Measurements from ENCODE around the gene ATP5F1D.
"Not testable (repeated sequence)": the region's sequence is repeated elsewhere in the genome, so short reads cannot be mapped to it uniquely, and the experiment has no call there.

The ATP5F1D gene

GRCh38 chr19:1241417-1242095, at the start of gene ATP5F1D:
Gene ATP5F1D, plus strand, starts transcription at chr19:1241751. Its CDS starts 100 bp downstream, at chr19:1241851.
- DNase-seq (ENCODE audit: low spot score): peak; percentile 91

DNA sequence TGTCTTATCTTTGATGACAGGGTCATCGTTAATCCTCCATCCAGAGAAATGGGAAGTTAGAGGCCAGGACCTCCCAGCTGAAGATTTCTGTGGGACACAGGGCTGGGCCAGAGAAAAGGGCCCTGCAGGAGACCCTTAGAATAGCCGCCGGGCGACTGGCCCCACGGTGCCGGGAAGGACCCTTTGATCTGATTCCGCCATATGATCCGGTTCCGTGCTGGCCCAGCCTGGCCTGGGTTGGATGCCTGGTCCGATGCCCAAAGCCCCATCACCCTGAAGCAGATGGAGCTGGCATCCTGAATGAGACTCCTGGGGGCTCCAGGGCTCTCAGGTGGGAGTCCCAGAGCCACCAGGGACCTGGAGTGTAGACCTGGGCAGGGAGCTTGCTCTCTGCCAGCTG, 42.0 kb upstream of the ATP5F1D start:
- DNase-seq (ENCODE audit: low spot score): no peak

GRCh38 chr19:1200614-1201013, 40.9 kb upstream of the ATP5F1D start:
- DNase-seq (ENCODE audit: low spot score): not testable (repeated sequence)

- peak; percentile 99 for DNase-seq (ENCODE audit: low spot score)
These were observed 36.1 kb upstream of the ATP5F1D start, which contains the start of gene STK11 for GRCh38 chr19:1205114-1206099. Gene STK11, plus strand, starts transcription at chr19:1205778. Its CDS starts 1,136 bp downstream, at chr19:1206914.

GRCh38 chr19:1206150-1206863, 35.2 kb upstream of the ATP5F1D start:
- DNase-seq (ENCODE audit: low spot score): no peak

DNA sequence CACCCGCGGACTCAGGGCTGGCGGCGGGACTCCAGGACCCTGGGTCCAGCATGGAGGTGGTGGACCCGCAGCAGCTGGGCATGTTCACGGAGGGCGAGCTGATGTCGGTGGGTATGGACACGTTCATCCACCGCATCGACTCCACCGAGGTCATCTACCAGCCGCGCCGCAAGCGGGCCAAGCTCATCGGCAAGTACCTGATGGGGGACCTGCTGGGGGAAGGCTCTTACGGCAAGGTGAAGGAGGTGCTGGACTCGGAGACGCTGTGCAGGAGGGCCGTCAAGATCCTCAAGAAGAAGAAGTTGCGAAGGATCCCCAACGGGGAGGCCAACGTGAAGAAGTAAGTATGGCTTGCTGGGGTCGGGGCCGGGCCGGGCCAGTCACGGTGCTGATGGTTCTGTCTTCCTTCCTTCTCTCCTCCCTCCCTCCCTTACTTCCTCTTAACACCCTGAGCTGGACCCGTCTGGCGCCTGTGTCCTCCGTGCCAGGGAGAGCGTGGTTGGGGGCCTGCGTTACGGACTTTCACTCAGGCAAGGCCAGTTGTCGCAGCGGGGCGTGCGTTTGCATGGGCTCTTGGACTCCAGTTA, 34.6 kb upstream of the ATP5F1D start:
- peak; percentile 26 for DNase-seq (ENCODE audit: low spot score)

DNA sequence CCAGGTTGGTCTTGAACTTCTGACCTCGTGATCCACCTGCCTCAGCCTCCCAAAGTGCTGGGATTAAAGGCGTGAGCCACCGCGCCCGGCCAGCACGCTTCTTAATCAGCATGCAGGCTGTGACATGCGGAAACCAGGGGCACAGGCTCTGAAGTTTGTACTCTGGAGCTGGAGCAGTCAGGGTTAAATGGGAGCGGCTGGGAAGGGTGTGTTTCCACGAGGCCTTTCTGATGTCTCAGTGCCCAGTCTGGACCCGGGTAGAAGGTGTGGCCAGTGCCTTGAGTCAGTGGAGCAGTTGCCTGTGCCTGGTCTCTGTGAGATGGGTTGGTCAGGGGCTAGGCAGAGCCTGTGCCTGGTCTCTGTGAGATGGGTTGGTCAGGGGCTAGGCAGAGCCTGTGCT, 32.7 kb upstream of the ATP5F1D start:
- DNase-seq (ENCODE audit: low spot score): not testable (repeated sequence)

GRCh38 chr19:1210227-1210538, 31.4 kb upstream of the ATP5F1D start:
- DNase-seq (ENCODE audit: low spot score): no peak

- no peak for DNase-seq (ENCODE audit: low spot score)
These were observed 29.9 kb upstream of the ATP5F1D start for GRCh38 chr19:1211494-1212234.

DNA sequence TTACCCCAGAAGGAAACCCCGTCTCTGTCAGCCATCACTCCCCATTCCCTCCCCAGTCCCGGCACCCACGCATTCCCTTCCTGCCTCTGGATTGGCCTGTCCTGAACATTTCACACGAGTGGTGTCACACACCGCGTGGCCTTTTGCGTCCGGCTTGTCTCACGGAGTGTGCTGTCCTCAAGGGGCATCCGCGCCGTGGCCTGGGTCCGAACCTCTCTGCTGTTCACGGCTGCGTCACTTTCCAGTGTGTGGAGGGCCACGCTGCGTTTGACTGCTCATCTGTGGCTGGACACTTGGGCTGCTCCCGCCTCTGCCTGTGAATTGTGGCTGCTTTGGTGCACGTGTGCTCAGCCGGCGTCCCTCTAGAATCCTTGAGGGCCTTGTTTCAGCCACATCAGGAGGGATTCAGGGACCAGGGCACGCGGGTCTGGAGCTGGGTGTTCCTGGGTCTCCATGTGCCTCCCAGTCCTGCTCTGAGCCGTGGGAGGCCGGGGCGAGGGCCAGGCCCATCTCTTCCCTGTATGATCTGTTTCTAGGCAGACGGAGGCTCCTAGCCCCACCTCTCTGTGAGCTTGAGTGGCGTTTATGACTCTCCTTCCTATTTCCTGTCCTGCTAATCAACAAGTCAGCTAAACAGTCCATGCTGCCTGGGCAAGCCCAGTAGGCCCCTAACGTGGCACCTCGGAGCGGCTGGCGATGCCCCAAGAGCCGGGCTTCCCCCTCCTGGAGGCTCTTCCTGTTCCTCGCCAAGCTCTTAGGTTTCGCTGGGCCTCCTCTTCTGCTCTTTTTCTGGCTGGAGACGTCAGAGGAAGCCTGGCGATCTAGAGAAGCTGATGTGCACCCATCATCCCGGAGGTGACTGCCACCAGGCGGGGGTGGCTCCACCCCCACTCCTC, 27.9 kb upstream of the ATP5F1D start:
- peak; percentile 50 for DNase-seq (ENCODE audit: low spot score)

DNA sequence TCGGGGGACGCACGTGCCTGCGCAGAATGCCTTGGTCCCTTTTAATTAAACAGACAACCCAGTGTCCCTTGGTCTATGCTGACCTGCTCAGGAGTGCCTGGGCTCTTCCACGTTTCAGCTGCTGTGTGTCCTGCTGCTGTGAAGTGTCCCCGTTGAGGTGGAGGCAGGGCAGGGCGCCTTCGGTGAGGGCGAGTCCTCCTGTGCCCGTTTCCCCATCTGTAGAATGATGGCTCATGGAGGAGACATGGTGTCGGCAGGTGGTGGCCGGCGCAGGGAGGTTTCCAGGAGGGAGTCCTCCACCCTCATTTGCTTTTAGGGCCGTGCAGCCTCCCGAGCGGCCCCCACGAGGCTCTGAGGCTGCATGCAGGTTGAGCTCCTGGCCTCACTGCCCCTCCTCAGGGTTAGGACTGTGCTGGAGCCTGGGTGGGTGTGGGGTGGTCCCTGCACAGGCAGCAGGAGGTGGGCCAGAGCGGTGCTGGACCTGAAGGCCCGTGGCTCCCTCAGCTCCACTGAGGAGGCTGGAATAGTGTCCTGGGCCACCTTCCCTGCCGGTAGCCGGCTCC, 27.2 kb upstream of the ATP5F1D start:
- DNase-seq (ENCODE audit: low spot score): no peak

DNA sequence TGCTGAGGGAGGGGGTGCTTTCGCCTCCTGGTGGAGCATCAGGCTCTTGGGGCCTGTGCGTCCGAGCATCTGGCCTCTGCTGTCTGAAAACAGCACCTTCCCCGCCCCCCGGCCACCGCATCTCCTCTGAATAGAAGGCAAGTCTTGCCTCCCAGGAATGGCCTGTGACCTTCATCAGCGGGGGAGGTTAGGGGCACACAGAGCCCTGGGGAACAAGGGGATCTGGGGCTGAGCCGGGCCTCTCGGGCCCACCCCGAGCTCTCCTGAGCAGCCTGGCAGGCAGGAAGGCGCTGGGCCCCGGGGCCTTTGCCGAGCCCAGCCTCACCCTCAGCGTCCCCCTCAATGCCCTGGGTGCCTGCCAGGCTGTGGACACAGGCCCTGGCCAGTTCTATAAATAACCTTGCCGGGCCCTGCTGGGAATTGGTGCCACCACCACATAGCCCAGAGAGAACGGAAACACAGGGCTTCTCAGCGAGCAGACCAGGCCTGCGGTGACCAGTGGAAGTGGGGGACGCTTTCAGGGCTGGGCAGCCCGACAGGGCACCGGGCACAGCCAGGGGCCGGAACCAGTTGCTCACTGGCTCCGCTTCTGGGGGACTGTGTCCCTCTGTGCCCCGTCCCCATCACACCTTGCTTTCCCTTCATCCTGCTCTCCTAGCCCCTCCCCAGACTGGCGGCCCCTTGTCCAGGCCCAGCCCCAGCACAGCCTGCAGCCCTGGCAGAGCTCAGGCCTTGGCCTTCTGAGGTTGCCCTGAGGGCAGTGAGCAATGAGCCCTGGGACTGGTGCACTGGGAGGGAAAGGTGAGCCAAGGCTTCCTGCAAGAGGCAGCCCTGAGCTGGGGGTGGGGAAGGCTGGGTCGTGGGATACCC, 26.5 kb upstream of the ATP5F1D start:
- no peak for DNase-seq (ENCODE audit: low spot score)

DNA sequence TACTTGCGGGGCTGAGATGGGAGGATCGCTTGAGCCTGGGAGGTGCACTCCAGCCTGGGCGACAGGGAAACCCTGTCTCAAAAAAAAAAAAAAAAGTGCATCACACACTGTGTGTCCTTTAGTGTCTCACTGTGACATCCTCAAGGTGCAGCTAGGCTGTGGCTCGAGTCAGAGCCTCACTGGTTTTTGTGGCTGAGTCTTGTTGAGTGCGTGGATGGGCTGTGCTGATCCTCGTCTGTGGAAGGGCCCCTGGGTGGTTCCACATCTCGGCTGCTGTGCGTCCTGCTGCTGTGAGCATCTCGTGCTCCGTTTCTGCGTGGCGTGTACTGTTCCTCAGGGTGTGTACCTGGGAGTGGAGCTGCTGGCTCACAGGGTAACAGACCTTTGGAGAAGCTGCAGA, 24.8 kb upstream of the ATP5F1D start:
- no peak for DNase-seq (ENCODE audit: low spot score)

- DNase-seq (ENCODE audit: low spot score): no peak
These were observed 24.2 kb upstream of the ATP5F1D start for GRCh38 chr19:1217366-1217765.

- DNase-seq (ENCODE audit: low spot score): no peak
These were observed 22.6 kb upstream of the ATP5F1D start for GRCh38 chr19:1218751-1219567.

DNA sequence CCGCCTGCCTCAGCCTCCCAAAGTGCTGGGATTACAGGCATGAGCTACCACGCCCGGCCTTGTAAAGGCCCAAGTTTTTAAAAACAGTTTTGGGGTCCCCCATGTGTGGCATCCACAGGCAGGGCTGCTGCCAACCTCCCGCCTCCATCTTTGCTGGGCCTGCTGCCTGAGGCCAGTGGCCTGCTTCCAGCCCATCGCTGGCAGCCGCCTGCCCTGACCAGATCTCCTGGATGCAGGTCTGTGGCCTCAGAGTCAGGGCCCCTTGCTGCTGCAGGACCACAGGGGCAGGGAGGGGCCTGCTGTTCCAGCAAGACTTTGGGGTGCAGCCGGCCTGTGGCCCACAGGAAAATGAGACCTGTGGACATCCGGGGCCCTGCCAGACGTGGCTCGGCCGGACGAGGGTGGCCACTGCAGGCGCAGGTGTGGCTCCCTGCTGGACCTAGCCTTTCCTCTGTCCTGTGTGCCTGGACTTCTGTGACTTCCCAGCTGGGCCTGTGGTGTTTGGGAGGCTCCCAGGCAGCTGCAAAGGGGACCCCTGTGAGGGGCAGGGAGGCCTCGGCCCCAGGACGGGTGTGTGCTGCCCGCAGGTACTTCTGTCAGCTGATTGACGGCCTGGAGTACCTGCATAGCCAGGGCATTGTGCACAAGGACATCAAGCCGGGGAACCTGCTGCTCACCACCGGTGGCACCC, 21.6 kb upstream of the ATP5F1D start:
- no peak for DNase-seq (ENCODE audit: low spot score)

- DNase-seq (ENCODE audit: low spot score): no peak
These were observed 21.0 kb upstream of the ATP5F1D start for GRCh38 chr19:1220477-1220930.
